Body of pancreas (tissue), 4 donors: ENCODE measurements around the gene RAD50. TPM values are rescaled to one million over a fixed set of nuclear protein-coding genes. Genes with fewer than 3 reads are reported as not detected.

ENCODE experiments used
- ATAC-seq: fragments of 150-250 bp; one replicate; pipeline ENCODE4 v1.9.1; 2016
- DNase-seq, 4 donors: peaks; one replicate each; pipeline ENCODE4 v3.0.0-alpha.2; 2019
- H3K27ac ChIP-seq, 4 donors: fragments of 200-600 bp; sonication (generic); 1 replicate in 3 of 4; 2 replicates in 1 of 4; pipeline versions ENCODE4 v1.5.1 to v1.6.1; 2016 to 2019; ENCODE audit warnings: mild to moderate bottlenecking in 1 of 4, mixed read lengths in 1 of 4, moderate library complexity in 1 of 4
- H3K27me3 ChIP-seq, 2 donors: fragments of 200-600 bp; sonication (generic); one replicate each; pipeline ENCODE4 v1.6.0; 2016; ENCODE audit warnings: mild to moderate bottlenecking in 1 of 2
- H3K36me3 ChIP-seq, 2 donors: fragments of 200-600 bp; sonication (generic); replicated peaks in 1 of 2; 2 replicates each; pipeline ENCODE4 v1.5.1; 2016; ENCODE audit warnings: low read depth in 2 of 2; ENCODE audit not compliant: insufficient read depth in 1 of 2
- H3K4me1 ChIP-seq: fragments of 200-600 bp; sonication (generic); one replicate; pipeline ENCODE4 v1.6.0; 2016
- H3K4me3 ChIP-seq, 2 donors: fragments of 200-600 bp; sonication (generic); 1 replicate in 1 of 2; 2 replicates in 1 of 2; pipeline ENCODE4 v1.5.1; 2016 to 2019
- H3K9me3 ChIP-seq, 3 donors: fragments of 200-600 bp; sonication (generic); 1 replicate in 2 of 3; 2 replicates in 1 of 3; pipeline ENCODE4 v1.5.1; 2016
- POLR2A ChIP-seq, 3 donors: fragments of 450-650 bp; IDR thresholded peaks; one replicate each; pipeline ENCODE4 v1.6.1; 2016; ENCODE audit warnings: antibody characterized with exemption in 3 of 3, mild to moderate bottlenecking in 2 of 3
- WGBS, 2 donors: methylation state at CpG; one replicate each; pipeline ENCODE4 v1.1.5; 2017; 5-methylcytosine and 5-hydroxymethylcytosine counted together
- intact Hi-C: fragments of 100-400 bp; cut with DNase I; formaldehyde crosslinking; loops from one replicate; pipeline ENCODE4 v1.15.1; 2023
- total RNA-seq, 2 donors: library from RNA; depleted of rRNA; stranded (reverse); fragments of >200 nt; gene quantifications; one replicate each; pipeline ENCODE4 v1.1.0, GENCODE V29; 2016
- TF ChIP-seq, protein P1 (sequence below), 7 experiments: fragments of 450-650 bp in 4 of 7; fragments of 200-600 bp in 3 of 7; sonication (generic) in 3 of 7; IDR thresholded peaks; one replicate each; pipeline ENCODE4 v1.5.1; 2016 to 2019; ENCODE audit warnings: antibody characterized with exemption in 7 of 7

RAD50 gene
- total RNA-seq, 2 donors from 2014 or later, result 18.7 to 42.5 TPM

DNA sequence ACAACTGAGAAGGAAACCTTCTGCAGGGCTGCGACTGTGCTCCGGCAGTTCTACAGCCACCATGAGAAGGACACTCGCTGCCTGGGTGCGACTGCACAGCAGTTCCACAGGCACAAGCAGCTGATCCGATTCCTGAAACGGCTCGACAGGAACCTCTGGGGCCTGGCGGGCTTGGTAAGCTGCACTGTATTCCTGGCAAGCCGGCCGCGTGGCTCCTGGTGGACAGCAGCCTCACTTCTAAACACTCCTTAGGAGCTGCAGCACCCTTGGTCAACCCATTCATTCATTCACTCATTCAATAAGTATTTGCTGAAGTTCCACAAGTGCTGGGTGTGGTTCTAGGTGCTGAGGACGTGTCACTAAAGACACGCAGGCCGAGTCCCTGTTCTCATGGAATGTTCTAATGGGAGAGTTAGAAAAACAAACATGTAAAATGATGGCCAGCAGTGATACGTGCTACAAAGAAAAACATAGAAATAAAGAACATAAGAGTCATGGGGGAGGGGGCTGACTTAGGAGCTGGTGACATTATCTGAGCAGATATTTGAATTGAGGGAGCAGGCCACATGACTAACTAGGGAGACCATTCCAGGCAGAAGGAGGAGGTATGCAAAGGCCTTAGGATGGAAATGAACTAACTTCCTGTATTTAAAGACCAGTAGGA lies 123.1 kb downstream of the RAD50 start:
- DNase-seq, result no peak
- H3K27ac ChIP-seq, result no peak overlapping the region
- no peaks in the 10 kb centered on the region for H3K27me3 ChIP-seq
- no peak for ATAC-seq
- no peaks in the 10 kb centered on the region for H3K4me1 ChIP-seq
- no peak for TF ChIP-seq POLR2A (IDR thresholded peaks at IDR 0.05)
- TF ChIP-seq, protein P1, sequence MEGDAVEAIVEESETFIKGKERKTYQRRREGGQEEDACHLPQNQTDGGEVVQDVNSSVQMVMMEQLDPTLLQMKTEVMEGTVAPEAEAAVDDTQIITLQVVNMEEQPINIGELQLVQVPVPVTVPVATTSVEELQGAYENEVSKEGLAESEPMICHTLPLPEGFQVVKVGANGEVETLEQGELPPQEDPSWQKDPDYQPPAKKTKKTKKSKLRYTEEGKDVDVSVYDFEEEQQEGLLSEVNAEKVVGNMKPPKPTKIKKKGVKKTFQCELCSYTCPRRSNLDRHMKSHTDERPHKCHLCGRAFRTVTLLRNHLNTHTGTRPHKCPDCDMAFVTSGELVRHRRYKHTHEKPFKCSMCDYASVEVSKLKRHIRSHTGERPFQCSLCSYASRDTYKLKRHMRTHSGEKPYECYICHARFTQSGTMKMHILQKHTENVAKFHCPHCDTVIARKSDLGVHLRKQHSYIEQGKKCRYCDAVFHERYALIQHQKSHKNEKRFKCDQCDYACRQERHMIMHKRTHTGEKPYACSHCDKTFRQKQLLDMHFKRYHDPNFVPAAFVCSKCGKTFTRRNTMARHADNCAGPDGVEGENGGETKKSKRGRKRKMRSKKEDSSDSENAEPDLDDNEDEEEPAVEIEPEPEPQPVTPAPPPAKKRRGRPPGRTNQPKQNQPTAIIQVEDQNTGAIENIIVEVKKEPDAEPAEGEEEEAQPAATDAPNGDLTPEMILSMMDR (IDR thresholded peaks at IDR 0.05), result no peak
- no peaks in the 10 kb centered on the region for H3K9me3 ChIP-seq
- intact Hi-C loops, result no loop called here
- no peaks in the 10 kb centered on the region for H3K36me3 ChIP-seq
- H3K4me3 ChIP-seq, result no peak overlapping the region
- 90 to 97% methylated on average over 4 to 15 of the region's 15 CpGs for WGBS, 2 donors

DNA sequence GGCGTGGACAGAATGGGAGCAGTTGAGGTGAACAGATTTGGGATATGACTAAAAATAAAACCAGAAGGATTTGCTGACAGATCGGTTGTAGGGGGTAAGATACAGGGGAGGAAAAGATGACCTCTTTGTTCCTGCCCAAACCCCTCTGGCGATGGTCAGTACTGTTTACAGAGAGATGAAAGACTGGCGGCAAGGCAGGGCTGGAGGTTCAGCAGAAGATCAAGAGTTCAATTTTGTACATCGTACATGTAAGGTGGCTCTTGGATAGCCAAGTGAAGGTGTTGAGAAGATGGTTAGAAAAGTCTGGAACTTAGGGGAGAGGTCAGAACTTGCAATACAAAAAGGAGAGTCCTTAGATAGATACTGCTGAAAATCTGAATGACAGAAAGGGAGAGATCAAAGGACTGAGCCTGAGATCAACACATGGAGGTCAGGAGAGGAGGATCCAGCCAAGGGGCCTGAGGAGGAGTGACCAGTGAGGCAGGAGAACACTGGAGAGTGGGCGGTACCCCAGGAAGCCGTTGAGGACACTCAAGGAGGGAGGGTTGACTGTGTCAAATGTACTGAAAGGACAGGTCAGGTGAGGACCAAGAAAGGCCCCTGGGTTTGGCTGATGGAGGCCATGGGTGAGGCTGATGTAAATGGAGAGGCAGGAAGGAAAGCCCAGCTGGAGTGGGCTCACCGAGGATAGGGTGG lies 124.2 kb downstream of the RAD50 start:
- TF ChIP-seq, protein P1 (IDR thresholded peaks at IDR 0.05), result no peak
- TF ChIP-seq POLR2A (IDR thresholded peaks at IDR 0.05), result no peak
- WGBS, 2 donors, result 84 to 86% methylated on average over 8 of the region's 8 CpGs
- DNase-seq (no peak), ATAC-seq (no peak)
- Histone ChIP-seq H3K4me3 (no peak overlapping the region), H3K4me1 (no peaks in the 10 kb centered on the region), H3K9me3 (no peaks in the 10 kb centered on the region), H3K36me3 (no peaks in the 10 kb centered on the region), H3K27ac (no peak overlapping the region), H3K27me3 (no peaks in the 10 kb centered on the region)
- intact Hi-C loops, result no loop called here

GRCh38 chr5:132681476-132681831 lies 124.7 kb downstream of the RAD50 start:
- H3K4me3 ChIP-seq, result no peak overlapping the region
- ATAC-seq, result no peak
- no peak for DNase-seq
- H3K27me3 ChIP-seq, result no peaks in the 10 kb centered on the region
- TF ChIP-seq, protein P1 (IDR thresholded peaks at IDR 0.05), result no peak
- TF ChIP-seq POLR2A (IDR thresholded peaks at IDR 0.05), result no peak
- H3K36me3 ChIP-seq, result no peaks in the 10 kb centered on the region
- no peak overlapping the region for H3K27ac ChIP-seq
- H3K9me3 ChIP-seq, result no peaks in the 10 kb centered on the region
- intact Hi-C loops, result no loop called here
- H3K4me1 ChIP-seq, result no peaks in the 10 kb centered on the region
- 84 to 91% methylated on average over 2 of the region's 2 CpGs for WGBS, 2 donors

- no peaks in the 10 kb centered on the region for H3K36me3 ChIP-seq
- H3K4me1 ChIP-seq, result no peaks in the 10 kb centered on the region
- 95 to 96% methylated on average over 4 of the region's 4 CpGs for WGBS, 2 donors
- intact Hi-C loops, result no loop called here
- ATAC-seq (no peak), DNase-seq (no peak)
- no peak overlapping the region for H3K27ac ChIP-seq
- H3K4me3 ChIP-seq, result no peak overlapping the region
- TF ChIP-seq, protein P1 (IDR thresholded peaks at IDR 0.05), result no peak
- no peak for TF ChIP-seq POLR2A (IDR thresholded peaks at IDR 0.05)
- no peaks in the 10 kb centered on the region for H3K9me3 ChIP-seq
- no peaks in the 10 kb centered on the region for H3K27me3 ChIP-seq
These were observed 125.2 kb downstream of the RAD50 start for GRCh38 chr5:132681983-132682382.

DNA sequence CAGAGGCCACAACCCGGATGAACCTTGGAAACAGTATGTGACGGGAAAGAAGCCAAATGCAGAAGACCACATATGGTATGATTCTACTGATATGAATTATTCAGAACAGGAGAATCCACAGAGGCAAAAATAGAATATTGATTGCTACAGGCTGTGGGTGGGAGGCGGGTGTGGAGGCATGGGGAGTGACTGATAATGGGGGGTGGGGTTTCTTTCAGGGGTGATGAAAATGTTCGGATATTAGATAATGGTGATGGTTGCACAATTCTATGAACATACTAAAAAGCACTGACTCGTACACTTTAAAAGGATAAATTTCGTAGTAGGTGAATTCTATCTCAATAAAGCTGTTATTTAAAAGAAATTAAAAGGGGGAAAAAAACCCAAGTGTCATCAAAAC lies 127.7 kb downstream of the RAD50 start:
- DNase-seq, result no peak
- Histone ChIP-seq H3K27ac (no peak overlapping the region), H3K4me3 (no peak overlapping the region), H3K9me3 (no peaks in the 10 kb centered on the region), H3K27me3 (no peaks in the 10 kb centered on the region), H3K4me1 (no peaks in the 10 kb centered on the region), H3K36me3 (no peaks in the 10 kb centered on the region)
- no peak for ATAC-seq
- intact Hi-C loops, result no loop called here
- TF ChIP-seq, protein P1 (IDR thresholded peaks at IDR 0.05), result no peak
- no peak for TF ChIP-seq POLR2A (IDR thresholded peaks at IDR 0.05)
- 71 to 85% methylated on average over 6 of the region's 6 CpGs for WGBS, 2 donors
